A673 (cell line): ENCODE results near the gene INTS1. TPM values are rescaled to one million over a fixed set of nuclear protein-coding genes. Genes with fewer than 3 reads are reported as not detected.

ENCODE experiments used
- BruUV-seq: library from RNA; stranded (reverse); fragments of 400-500 nt; replicated peaks from 2 replicates; lab custom pipeline; 2021; lab: Mats Ljungman, UMichigan
- CTCF ChIA-PET: fragments of 300-600 bp; sonication (Branson Sonifier 250); formaldehyde crosslinking; loops from one replicate; lab custom pipeline; 2022; ENCODE audit warnings: antibody characterized with exemption; lab: Charles Lee
- POLR2A ChIA-PET: fragments of 300-600 bp; sonication (Branson Sonifier 250); formaldehyde crosslinking; loops from one replicate; lab custom pipeline; 2022; ENCODE audit warnings: antibody characterized with exemption; ENCODE audit not compliant: low non-redundant PET; lab: Charles Lee
- DNase-seq: peaks from one replicate; pipeline ENCODE4 v3.0.0-alpha.2; 2015; ENCODE audit warnings: low spot score
- H3K27ac ChIP-seq: fragments of 200-600 bp; sonication (generic); 2 replicates; pipeline ENCODE4 v1.5.1; 2016; ENCODE audit warnings: mixed run types, low read depth, mild to moderate bottlenecking, mixed read lengths, antibody characterized with exemption, low read length; ENCODE audit not compliant: poor library complexity, severe bottlenecking
- H3K27me3 ChIP-seq: fragments of 200-600 bp; sonication (generic); replicated peaks from 2 replicates; pipeline ENCODE4 v1.6.1; 2017; ENCODE audit warnings: mixed run types, low read depth, mild to moderate bottlenecking, mixed read lengths, antibody characterized with exemption, low read length; ENCODE audit not compliant: insufficient read depth, poor library complexity
- H3K36me3 ChIP-seq: fragments of 200-600 bp; sonication (generic); 2 replicates; pipeline ENCODE4 v1.6.1; 2016; ENCODE audit warnings: mixed run types, mild to moderate bottlenecking, mixed read lengths, antibody characterized with exemption, low read length; ENCODE audit not compliant: insufficient read depth, poor library complexity, severe bottlenecking
- H3K4me1 ChIP-seq: fragments of 200-600 bp; sonication (generic); 2 replicates; pipeline ENCODE4 v1.6.1; 2017; ENCODE audit warnings: mixed run types, mild to moderate bottlenecking, mixed read lengths, antibody characterized with exemption, low read length; ENCODE audit not compliant: insufficient read depth, poor library complexity, severe bottlenecking
- H3K4me3 ChIP-seq: fragments of 200-600 bp; sonication (generic); 2 replicates; pipeline ENCODE4 v1.5.1; 2016; ENCODE audit warnings: low read depth, mixed run types, mild to moderate bottlenecking, mixed read lengths, low read length; ENCODE audit not compliant: poor library complexity, severe bottlenecking
- H3K9me3 ChIP-seq: fragments of 200-600 bp; sonication (generic); 2 replicates; pipeline ENCODE4 v1.6.1; 2016; ENCODE audit warnings: mixed run types, low read depth, mild to moderate bottlenecking, mixed read lengths, antibody characterized with exemption, low read length; ENCODE audit not compliant: poor library complexity, severe bottlenecking
- EZH2 ChIP-seq: fragments of 200-600 bp; sonication (generic); IDR thresholded peaks from 2 replicates; pipeline ENCODE4 v1.6.1; 2017; ENCODE audit warnings: borderline replicate concordance, low read depth, mild to moderate bottlenecking, mixed read lengths, antibody characterized with exemption, low read length; ENCODE audit not compliant: poor library complexity, severe bottlenecking
- intact Hi-C: fragments of 100-400 bp; cut with micrococcal nuclease; formaldehyde crosslinking; loops from one replicate; pipeline ENCODE4 v1.10.0; 2022; ENCODE audit not compliant: unreplicated experiment
- total RNA-seq: library from RNA; stranded (reverse); gene quantifications from 2 replicates; pipeline ENCODE4 v1.2.3, GENCODE V29; 2021
- TF ChIP-seq, protein P1 (sequence below): fragments of 300-800, 200-600 bp; sonication (generic); conservative IDR thresholded peaks from 2 replicates; pipeline ENCODE4 v1.5.1; 2017; ENCODE audit warnings: low read depth, mild to moderate bottlenecking, antibody characterized with exemption, low read length, moderate library complexity, mixed read lengths

INTS1 gene
- total RNA-seq, 1 experiment from 2014 or later: 129 TPM

DNA sequence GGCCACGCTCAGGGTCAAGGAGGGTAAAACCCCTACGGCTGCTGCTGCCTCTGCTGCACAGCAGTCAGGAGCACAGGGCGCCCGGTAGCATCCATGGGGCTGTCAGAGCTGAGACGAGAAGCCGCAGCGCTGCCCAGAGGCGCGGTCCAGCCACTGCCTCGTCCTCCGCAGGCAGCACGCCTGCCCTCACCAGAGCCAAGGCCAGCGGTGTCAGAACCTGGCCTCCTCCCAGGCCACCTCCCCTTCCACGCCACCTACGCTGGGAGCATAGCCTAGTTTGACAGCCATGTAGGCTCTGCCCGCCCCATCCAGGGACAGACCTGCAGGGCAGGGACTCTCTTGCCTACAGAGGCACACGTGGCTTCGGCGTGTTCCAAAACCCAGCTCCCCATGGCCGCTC, 16.2 kb downstream of the INTS1 start:
- Histone ChIP-seq H3K4me3 (no peak overlapping the region), H3K27ac (no peak overlapping the region), H3K4me1 (no peaks in the 10 kb centered on the region), H3K27me3 (no peaks in the 10 kb centered on the region), H3K9me3 (no peaks in the 10 kb centered on the region), H3K36me3 (peaks cover 31% of the 10 kb centered on the region)
- POLR2A ChIA-PET: no interaction called here
- CTCF ChIA-PET: no interaction called here
- BruUV-seq: no TSS peak
- DNase-seq: no peak
- TF ChIP-seq EZH2: no peak
- TF ChIP-seq, protein P1, sequence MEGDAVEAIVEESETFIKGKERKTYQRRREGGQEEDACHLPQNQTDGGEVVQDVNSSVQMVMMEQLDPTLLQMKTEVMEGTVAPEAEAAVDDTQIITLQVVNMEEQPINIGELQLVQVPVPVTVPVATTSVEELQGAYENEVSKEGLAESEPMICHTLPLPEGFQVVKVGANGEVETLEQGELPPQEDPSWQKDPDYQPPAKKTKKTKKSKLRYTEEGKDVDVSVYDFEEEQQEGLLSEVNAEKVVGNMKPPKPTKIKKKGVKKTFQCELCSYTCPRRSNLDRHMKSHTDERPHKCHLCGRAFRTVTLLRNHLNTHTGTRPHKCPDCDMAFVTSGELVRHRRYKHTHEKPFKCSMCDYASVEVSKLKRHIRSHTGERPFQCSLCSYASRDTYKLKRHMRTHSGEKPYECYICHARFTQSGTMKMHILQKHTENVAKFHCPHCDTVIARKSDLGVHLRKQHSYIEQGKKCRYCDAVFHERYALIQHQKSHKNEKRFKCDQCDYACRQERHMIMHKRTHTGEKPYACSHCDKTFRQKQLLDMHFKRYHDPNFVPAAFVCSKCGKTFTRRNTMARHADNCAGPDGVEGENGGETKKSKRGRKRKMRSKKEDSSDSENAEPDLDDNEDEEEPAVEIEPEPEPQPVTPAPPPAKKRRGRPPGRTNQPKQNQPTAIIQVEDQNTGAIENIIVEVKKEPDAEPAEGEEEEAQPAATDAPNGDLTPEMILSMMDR: no peak
- intact Hi-C loops: no loop called here

DNA sequence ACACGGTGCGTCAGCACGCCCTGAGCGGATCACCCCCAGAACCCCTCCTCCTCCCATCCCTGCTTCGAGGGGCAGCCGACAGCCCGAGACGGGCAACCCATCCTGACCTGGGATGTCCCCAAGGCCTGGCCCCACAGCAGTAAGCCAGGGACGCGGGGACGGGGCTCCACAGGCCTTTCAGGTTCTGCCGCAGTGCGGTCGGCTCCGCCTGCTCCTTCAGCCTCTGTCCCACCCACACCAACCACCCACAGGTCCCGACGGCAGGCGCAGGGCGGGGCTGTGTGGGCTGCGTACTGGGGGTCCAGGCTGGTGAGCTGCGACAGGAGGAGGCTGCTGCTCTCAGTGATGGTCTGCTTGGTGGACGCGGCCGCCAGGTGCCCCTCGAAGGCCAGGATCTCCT, 16.7 kb downstream of the INTS1 start:
- ChIA-PET POLR2A (no interaction called here), CTCF (no interaction called here)
- Histone ChIP-seq H3K9me3 (no peaks in the 10 kb centered on the region), H3K27me3 (no peaks in the 10 kb centered on the region), H3K36me3 (peaks cover 31% of the 10 kb centered on the region), H3K4me3 (no peak overlapping the region), H3K4me1 (no peaks in the 10 kb centered on the region), H3K27ac (no peak overlapping the region)
- no TSS peak for BruUV-seq
- no peak for DNase-seq
- intact Hi-C loops: no loop called here
- no peak for TF ChIP-seq EZH2
- TF ChIP-seq, protein P1: no peak

- no peak for DNase-seq
- Histone ChIP-seq H3K4me1 (no peaks in the 10 kb centered on the region), H3K9me3 (no peaks in the 10 kb centered on the region), H3K27me3 (no peaks in the 10 kb centered on the region), H3K36me3 (peaks cover 31% of the 10 kb centered on the region), H3K4me3 (no peak overlapping the region), H3K27ac (no peak overlapping the region)
- BruUV-seq: no TSS peak
- CTCF ChIA-PET: no interaction called here
- POLR2A ChIA-PET: no interaction called here
- intact Hi-C loops: no loop called here
- TF ChIP-seq, protein P1: no peak
- TF ChIP-seq EZH2: no peak
Measured at GRCh38 chr7:1486571-1486970, 17.6 kb downstream of the INTS1 start.
